Measurements from ENCODE around the gene ST6GALNAC2.
A peak's percentile ranks its signal among the peaks of the same experiment; 100 is the strongest.

The ST6GALNAC2 gene

GRCh38 chr17:76584427-76585032 lies 1.1 kb downstream of the ST6GALNAC2 start:
- no peaks in the 10 kb centered on the region for H3K79me2 ChIP-seq (ENCODE audit: control insufficient read depth, low read length)
- H3K4me3 ChIP-seq (ENCODE audit: low read length) = no peak overlapping the region
- no peaks in the 10 kb centered on the region for H4K20me1 ChIP-seq (ENCODE audit: control insufficient read depth, insufficient read depth, low read depth, low read length)
- H3K9me2 ChIP-seq (replicated peaks; ENCODE audit: control insufficient read depth, low read length) = no peaks in the 10 kb centered on the region
- peaks cover 6% of the 10 kb centered on the region; the same call in 1 of the 2 replicates for H3K4me1 ChIP-seq (ENCODE audit: control insufficient read depth, low read length)
- H3K36me3 ChIP-seq (ENCODE audit: control insufficient read depth, low read length) = no peaks in the 10 kb centered on the region
- H3K27me3 ChIP-seq (ENCODE audit: control insufficient read depth, low read length) = peaks cover 71% of the 10 kb centered on the region
- H3K4me2 ChIP-seq (ENCODE audit: low read length) = peak overlapping the region; percentile 24; the same call in 1 of the 2 replicates
- no peaks in the 10 kb centered on the region for H3K9me3 ChIP-seq (ENCODE audit: control insufficient read depth, insufficient read depth, low read length)
- no peaks in the 10 kb centered on the region for H3F3A ChIP-seq (ENCODE audit: control insufficient read depth, insufficient read depth)
- TF ChIP-seq, protein P1, sequence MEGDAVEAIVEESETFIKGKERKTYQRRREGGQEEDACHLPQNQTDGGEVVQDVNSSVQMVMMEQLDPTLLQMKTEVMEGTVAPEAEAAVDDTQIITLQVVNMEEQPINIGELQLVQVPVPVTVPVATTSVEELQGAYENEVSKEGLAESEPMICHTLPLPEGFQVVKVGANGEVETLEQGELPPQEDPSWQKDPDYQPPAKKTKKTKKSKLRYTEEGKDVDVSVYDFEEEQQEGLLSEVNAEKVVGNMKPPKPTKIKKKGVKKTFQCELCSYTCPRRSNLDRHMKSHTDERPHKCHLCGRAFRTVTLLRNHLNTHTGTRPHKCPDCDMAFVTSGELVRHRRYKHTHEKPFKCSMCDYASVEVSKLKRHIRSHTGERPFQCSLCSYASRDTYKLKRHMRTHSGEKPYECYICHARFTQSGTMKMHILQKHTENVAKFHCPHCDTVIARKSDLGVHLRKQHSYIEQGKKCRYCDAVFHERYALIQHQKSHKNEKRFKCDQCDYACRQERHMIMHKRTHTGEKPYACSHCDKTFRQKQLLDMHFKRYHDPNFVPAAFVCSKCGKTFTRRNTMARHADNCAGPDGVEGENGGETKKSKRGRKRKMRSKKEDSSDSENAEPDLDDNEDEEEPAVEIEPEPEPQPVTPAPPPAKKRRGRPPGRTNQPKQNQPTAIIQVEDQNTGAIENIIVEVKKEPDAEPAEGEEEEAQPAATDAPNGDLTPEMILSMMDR (IDR thresholded peaks at IDR 0.05; ENCODE audit: low read depth, low read length, poor library complexity, severe bottlenecking) = no peak
- no peak for TF ChIP-seq EZH2phosphoT487 (IDR thresholded peaks at IDR 0.05; ENCODE audit: borderline replicate concordance, low read length)
- no peak overlapping the region for H3K27ac ChIP-seq (ENCODE audit: low read depth, low read length)

DNA sequence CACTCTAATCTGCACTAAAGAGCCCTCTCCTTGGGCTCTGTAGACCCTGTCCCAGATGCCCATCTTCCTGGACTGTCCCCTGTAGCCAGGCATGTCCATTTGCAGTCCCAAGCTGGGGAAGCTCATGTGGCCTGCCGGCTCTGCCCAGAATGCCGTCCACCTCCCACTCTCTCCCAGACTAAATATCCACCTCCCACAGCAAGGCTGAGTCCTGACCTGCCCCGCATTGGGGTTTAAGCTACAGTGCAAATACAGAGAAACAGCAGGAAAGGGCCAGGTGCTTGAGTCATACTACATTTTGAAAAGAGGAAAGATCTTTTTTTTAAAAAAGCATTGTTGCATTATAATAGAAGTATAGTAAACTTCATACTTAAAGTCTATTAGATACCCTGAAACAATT lies 3.0 kb downstream of the ST6GALNAC2 start:
- H3K27ac ChIP-seq (ENCODE audit: low read depth, low read length) = no peak overlapping the region
- no peak overlapping the region for H3K4me2 ChIP-seq (ENCODE audit: low read length)
- no peaks in the 10 kb centered on the region for H4K20me1 ChIP-seq (ENCODE audit: control insufficient read depth, insufficient read depth, low read depth, low read length)
- H3K27me3 ChIP-seq (ENCODE audit: control insufficient read depth, low read length) = peaks cover 73% of the 10 kb centered on the region
- no peaks in the 10 kb centered on the region for H3K9me2 ChIP-seq (replicated peaks; ENCODE audit: control insufficient read depth, low read length)
- H3K4me3 ChIP-seq (ENCODE audit: low read length) = no peak overlapping the region
- no peaks in the 10 kb centered on the region for H3K79me2 ChIP-seq (ENCODE audit: control insufficient read depth, low read length)
- no peaks in the 10 kb centered on the region for H3F3A ChIP-seq (ENCODE audit: control insufficient read depth, insufficient read depth)
- H3K4me1 ChIP-seq (ENCODE audit: control insufficient read depth, low read length) = peaks cover 6% of the 10 kb centered on the region; the same call in 1 of the 2 replicates
- H3K9me3 ChIP-seq (ENCODE audit: control insufficient read depth, insufficient read depth, low read length) = no peaks in the 10 kb centered on the region
- H3K36me3 ChIP-seq (ENCODE audit: control insufficient read depth, low read length) = no peaks in the 10 kb centered on the region
- TF ChIP-seq, protein P1 (IDR thresholded peaks at IDR 0.05; ENCODE audit: low read depth, low read length, poor library complexity, severe bottlenecking) = no peak
- no peak for TF ChIP-seq EZH2phosphoT487 (IDR thresholded peaks at IDR 0.05; ENCODE audit: borderline replicate concordance, low read length)

DNA sequence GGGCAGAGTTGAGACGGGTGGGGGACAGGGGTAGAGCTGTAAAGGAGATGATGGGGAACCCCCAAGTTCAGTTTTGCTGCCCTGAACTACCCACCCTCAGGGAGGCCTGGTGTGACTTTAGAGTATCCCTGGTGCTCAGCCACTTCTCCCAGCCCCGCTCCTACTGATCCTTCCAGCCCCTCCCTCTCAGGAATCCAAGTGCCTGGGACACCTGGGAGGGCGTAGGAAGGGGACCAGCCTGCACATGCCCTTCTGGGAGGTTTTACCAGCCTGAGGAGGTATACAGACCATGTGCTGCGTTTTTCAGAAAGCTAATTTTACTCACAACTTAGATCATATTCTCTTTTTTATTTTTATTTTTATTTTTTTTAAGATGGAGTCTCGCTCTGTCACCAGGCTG lies 4.1 kb downstream of the ST6GALNAC2 start:
- peaks cover 6% of the 10 kb centered on the region; the same call in 1 of the 2 replicates for H3K4me1 ChIP-seq (ENCODE audit: control insufficient read depth, low read length)
- no peaks in the 10 kb centered on the region for H3K9me3 ChIP-seq (ENCODE audit: control insufficient read depth, insufficient read depth, low read length)
- no peaks in the 10 kb centered on the region for H3K36me3 ChIP-seq (ENCODE audit: control insufficient read depth, low read length)
- no peaks in the 10 kb centered on the region for H3K79me2 ChIP-seq (ENCODE audit: control insufficient read depth, low read length)
- H4K20me1 ChIP-seq (ENCODE audit: control insufficient read depth, insufficient read depth, low read depth, low read length) = no peaks in the 10 kb centered on the region
- no peaks in the 10 kb centered on the region for H3K9me2 ChIP-seq (replicated peaks; ENCODE audit: control insufficient read depth, low read length)
- H3K27me3 ChIP-seq (ENCODE audit: control insufficient read depth, low read length) = peaks cover 64% of the 10 kb centered on the region
- H3K4me3 ChIP-seq (ENCODE audit: low read length) = no peak overlapping the region
- TF ChIP-seq, protein P1 (IDR thresholded peaks at IDR 0.05; ENCODE audit: low read depth, low read length, poor library complexity, severe bottlenecking) = no peak
- TF ChIP-seq EZH2phosphoT487 (IDR thresholded peaks at IDR 0.05; ENCODE audit: borderline replicate concordance, low read length) = no peak
- H3F3A ChIP-seq (ENCODE audit: control insufficient read depth, insufficient read depth) = no peaks in the 10 kb centered on the region
- no peak overlapping the region for H3K27ac ChIP-seq (ENCODE audit: low read depth, low read length)
- H3K4me2 ChIP-seq (ENCODE audit: low read length) = no peak overlapping the region
